ENCODE data around the gene NSUN3. TPM values are rescaled to one million over a fixed set of nuclear protein-coding genes. Genes with fewer than 3 reads are reported as not detected.
A peak's percentile ranks its signal among the peaks of the same experiment; 100 is the strongest.

NSUN3 gene
- polyA plus RNA-seq, 1 of the 3 experiments (the other 2 are of a cell fraction): 2.9 TPM

DNA sequence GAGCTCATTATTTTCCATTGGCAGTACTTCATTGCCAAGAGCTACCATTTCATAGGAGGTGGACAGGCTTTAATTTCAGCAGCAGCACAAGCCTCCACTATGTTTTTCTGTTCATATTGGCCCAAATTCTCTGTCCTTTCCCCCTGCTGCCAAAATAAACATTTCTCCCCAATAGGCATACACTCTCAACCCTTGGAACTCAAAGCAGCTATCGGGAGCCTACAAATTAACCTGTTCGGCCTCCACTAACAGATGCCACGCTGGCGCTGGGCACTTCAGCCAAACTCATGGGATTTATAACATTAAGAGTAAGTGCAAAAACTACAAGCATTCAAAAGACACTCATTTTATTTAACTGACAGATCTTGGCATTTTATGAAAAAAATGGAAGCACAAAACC lies 95.7 kb downstream of the NSUN3 start:
- Histone ChIP-seq H3K27ac (ENCODE audit: low read depth in 2 of 2, low read length in 1 of 2) (peak overlapping the region in 1 of 2 experiments; percentile 42; a peak in 1 of 4 replicates), H3K4me1 (ENCODE audit: control insufficient read depth in 1 of 2, insufficient read depth in 2 of 2, low read depth in 1 of 2, low read length in 1 of 2) (peaks cover 7 to 13% of the 10 kb centered on the region in 2 experiments; a peak in 3 of 4 replicates), H3K9ac (no peak overlapping the region), H3F3A (replicated peaks; ENCODE audit: insufficient read depth) (no peaks in the 10 kb centered on the region), H3K9me2 (no peaks in the 10 kb centered on the region), H2AFZ (ENCODE audit: low read depth) (no peak overlapping the region; the same call in 1 of the 2 replicates), H3K36me3 (replicated peaks in 1 of 2; ENCODE audit: control insufficient read depth in 1 of 2, insufficient read depth in 2 of 2, low read length in 1 of 2) (no peaks in the 10 kb centered on the region), H3K79me2 (ENCODE audit: insufficient read depth) (no peaks in the 10 kb centered on the region), H3K4me2 (peak overlapping the region; percentile 65; the same call in 1 of the 2 replicates), H3K27me3 (ENCODE audit: insufficient read depth) (no peaks in the 10 kb centered on the region), H3K4me3 (ENCODE audit: low read depth in 2 of 2, low read length in 1 of 2) (peak overlapping the region in 1 of 2 experiments; percentile 35; a peak in 1 of 4 replicates), H3K9me3 (no peaks in the 10 kb centered on the region), H4K20me1 (ENCODE audit: insufficient read depth) (no peaks in the 10 kb centered on the region)
- DNase-seq: no peak
- ChIA-PET CTCF (interaction anchor here (1.1 to 1.2 kb wide), 2 partner anchors 43 to 89 kb away, joined by 3 to 6 read pairs; no protein-coding TSS in a partner anchor), POLR2A (no interaction called here)
- WGBS (ENCODE audit: low lambda C conversion rate): 99% methylated on average over 4 of the region's 4 CpGs
- TF ChIP-seq, protein P1, sequence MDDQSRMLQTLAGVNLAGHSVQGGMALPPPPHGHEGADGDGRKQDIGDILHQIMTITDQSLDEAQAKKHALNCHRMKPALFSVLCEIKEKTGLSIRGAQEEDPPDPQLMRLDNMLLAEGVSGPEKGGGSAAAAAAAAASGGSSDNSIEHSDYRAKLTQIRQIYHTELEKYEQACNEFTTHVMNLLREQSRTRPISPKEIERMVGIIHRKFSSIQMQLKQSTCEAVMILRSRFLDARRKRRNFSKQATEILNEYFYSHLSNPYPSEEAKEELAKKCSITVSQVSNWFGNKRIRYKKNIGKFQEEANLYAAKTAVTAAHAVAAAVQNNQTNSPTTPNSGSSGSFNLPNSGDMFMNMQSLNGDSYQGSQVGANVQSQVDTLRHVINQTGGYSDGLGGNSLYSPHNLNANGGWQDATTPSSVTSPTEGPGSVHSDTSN (IDR thresholded peaks at IDR 0.05): no peak
- no peak for TF ChIP-seq RFX5 (IDR thresholded peaks at IDR 0.05; ENCODE audit: low read length)
- no peak for TF ChIP-seq ZBTB33 (IDR thresholded peaks at IDR 0.05; ENCODE audit: borderline replicate concordance, low read depth)
- no peak for TF ChIP-seq TAF1 (IDR thresholded peaks at IDR 0.05; ENCODE audit: borderline replicate concordance, low read depth, low read length)
- TF ChIP-seq CTCF (IDR thresholded peaks at IDR 0.05): no peak
- TF ChIP-seq TCF12 (IDR thresholded peaks at IDR 0.05): no peak
- TF ChIP-seq, protein P2, sequence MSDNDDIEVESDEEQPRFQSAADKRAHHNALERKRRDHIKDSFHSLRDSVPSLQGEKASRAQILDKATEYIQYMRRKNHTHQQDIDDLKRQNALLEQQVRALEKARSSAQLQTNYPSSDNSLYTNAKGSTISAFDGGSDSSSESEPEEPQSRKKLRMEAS (IDR thresholded peaks at IDR 0.05; ENCODE audit: low read depth): no peak
- no peak for TF ChIP-seq JUND (IDR thresholded peaks at IDR 0.05)
- TF ChIP-seq, protein P3, sequence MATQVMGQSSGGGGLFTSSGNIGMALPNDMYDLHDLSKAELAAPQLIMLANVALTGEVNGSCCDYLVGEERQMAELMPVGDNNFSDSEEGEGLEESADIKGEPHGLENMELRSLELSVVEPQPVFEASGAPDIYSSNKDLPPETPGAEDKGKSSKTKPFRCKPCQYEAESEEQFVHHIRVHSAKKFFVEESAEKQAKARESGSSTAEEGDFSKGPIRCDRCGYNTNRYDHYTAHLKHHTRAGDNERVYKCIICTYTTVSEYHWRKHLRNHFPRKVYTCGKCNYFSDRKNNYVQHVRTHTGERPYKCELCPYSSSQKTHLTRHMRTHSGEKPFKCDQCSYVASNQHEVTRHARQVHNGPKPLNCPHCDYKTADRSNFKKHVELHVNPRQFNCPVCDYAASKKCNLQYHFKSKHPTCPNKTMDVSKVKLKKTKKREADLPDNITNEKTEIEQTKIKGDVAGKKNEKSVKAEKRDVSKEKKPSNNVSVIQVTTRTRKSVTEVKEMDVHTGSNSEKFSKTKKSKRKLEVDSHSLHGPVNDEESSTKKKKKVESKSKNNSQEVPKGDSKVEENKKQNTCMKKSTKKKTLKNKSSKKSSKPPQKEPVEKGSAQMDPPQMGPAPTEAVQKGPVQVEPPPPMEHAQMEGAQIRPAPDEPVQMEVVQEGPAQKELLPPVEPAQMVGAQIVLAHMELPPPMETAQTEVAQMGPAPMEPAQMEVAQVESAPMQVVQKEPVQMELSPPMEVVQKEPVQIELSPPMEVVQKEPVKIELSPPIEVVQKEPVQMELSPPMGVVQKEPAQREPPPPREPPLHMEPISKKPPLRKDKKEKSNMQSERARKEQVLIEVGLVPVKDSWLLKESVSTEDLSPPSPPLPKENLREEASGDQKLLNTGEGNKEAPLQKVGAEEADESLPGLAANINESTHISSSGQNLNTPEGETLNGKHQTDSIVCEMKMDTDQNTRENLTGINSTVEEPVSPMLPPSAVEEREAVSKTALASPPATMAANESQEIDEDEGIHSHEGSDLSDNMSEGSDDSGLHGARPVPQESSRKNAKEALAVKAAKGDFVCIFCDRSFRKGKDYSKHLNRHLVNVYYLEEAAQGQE (IDR thresholded peaks at IDR 0.05; ENCODE audit: low read depth, low read length): no peak
- TF ChIP-seq EP300 (IDR thresholded peaks at IDR 0.05; ENCODE audit: borderline replicate concordance in 1 of 2, low read depth in 1 of 2, low read length in 1 of 2): no peak
